ENCODE data around the gene LDLRAD4. TPM values are rescaled to one million over a fixed set of nuclear protein-coding genes. Genes with fewer than 3 reads are reported as not detected.

LDLRAD4 gene
- total RNA-seq, 1 donor = 0.54 TPM

GRCh38 chr18:13621446-13621849 lies 402.9 kb downstream of the LDLRAD4 start:
- no peak overlapping the region for H3K4me3 ChIP-seq (ENCODE audit: low read depth, low read length)
- DNase-seq (ENCODE audit: low read depth) = no peak
- TF ChIP-seq CTCF (IDR thresholded peaks at IDR 0.05; ENCODE audit: insufficient read depth, low read length) = no peak

GRCh38 chr18:13621886-13622619 lies 403.5 kb downstream of the LDLRAD4 start:
- H3K4me3 ChIP-seq (ENCODE audit: low read depth, low read length) = no peak overlapping the region
- DNase-seq (ENCODE audit: low read depth) = no peak
- TF ChIP-seq CTCF (IDR thresholded peaks at IDR 0.05; ENCODE audit: insufficient read depth, low read length) = no peak

GRCh38 chr18:13622751-13623150 lies 404.2 kb downstream of the LDLRAD4 start:
- H3K4me3 ChIP-seq (ENCODE audit: low read depth, low read length) = no peak overlapping the region
- TF ChIP-seq CTCF (IDR thresholded peaks at IDR 0.05; ENCODE audit: insufficient read depth, low read length) = no peak
- DNase-seq (ENCODE audit: low read depth) = no peak

- TF ChIP-seq CTCF (IDR thresholded peaks at IDR 0.05; ENCODE audit: insufficient read depth, low read length) = no peak
- DNase-seq (ENCODE audit: low read depth) = no peak
- H3K4me3 ChIP-seq (ENCODE audit: low read depth, low read length) = no peak overlapping the region
Measured at GRCh38 chr18:13623348-13623747, 404.8 kb downstream of the LDLRAD4 start.

- DNase-seq (ENCODE audit: low read depth) = no peak
Measured at GRCh38 chr18:13623871-13624270, 405.3 kb downstream of the LDLRAD4 start.

GRCh38 chr18:13624563-13625237 lies 406.1 kb downstream of the LDLRAD4 start:
- no peak overlapping the region for H3K4me3 ChIP-seq (ENCODE audit: low read depth, low read length)
- no peak for TF ChIP-seq CTCF (IDR thresholded peaks at IDR 0.05; ENCODE audit: insufficient read depth, low read length)
- no peak for DNase-seq (ENCODE audit: low read depth)

More at GRCh38 chr18:13623871-13624270, 405.3 kb downstream of the LDLRAD4 start:
- H3K4me3 ChIP-seq (ENCODE audit: low read depth, low read length) = no peak overlapping the region
- no peak for TF ChIP-seq CTCF (IDR thresholded peaks at IDR 0.05; ENCODE audit: insufficient read depth, low read length)
